HepG2 (cell line): ENCODE data around the gene ZMYND8. TPM values are rescaled to one million over a fixed set of nuclear protein-coding genes. Genes with fewer than 3 reads are reported as not detected.

Experiments
- BATF2 ChIP-seq: sonication (generic); formaldehyde crosslinking; IDR thresholded peaks from 2 replicates; pipeline ENCODE4 v1.8.0; 2022; ENCODE audit warnings: mild to moderate bottlenecking, missing genetic modification reagents, moderate library complexity
- CREB3 ChIP-seq: sonication (generic); formaldehyde crosslinking; IDR thresholded peaks from 2 replicates; pipeline ENCODE4 v1.5.0; 2020; ENCODE audit warnings: missing genetic modification reagents
- CTCF ChIP-seq: sonication (generic); formaldehyde crosslinking; IDR thresholded peaks from 2 replicates; pipeline ENCODE4 v1.5.0; 2020; ENCODE audit warnings: mild to moderate bottlenecking, missing genetic modification reagents, moderate library complexity
- GLMP ChIP-seq: sonication (generic); formaldehyde crosslinking; IDR thresholded peaks from 2 replicates; pipeline ENCODE4 v1.9.0; 2021; ENCODE audit warnings: missing genetic modification reagents, mild to moderate bottlenecking, borderline replicate concordance
- PRDM4 ChIP-seq: sonication (generic); formaldehyde crosslinking; IDR thresholded peaks from 2 replicates; pipeline ENCODE4 v1.9.0; 2021; ENCODE audit warnings: missing genetic modification reagents, borderline replicate concordance
- SAFB2 ChIP-seq: sonication (generic); formaldehyde crosslinking; IDR thresholded peaks from 2 replicates; pipeline ENCODE4 v1.5.1; 2020; ENCODE audit warnings: missing genetic modification reagents, low read depth, mild to moderate bottlenecking, borderline replicate concordance
- SKIL ChIP-seq: sonication (generic); formaldehyde crosslinking; IDR thresholded peaks from 2 replicates; pipeline ENCODE4 v1.8.0; 2022; ENCODE audit warnings: missing genetic modification reagents, mild to moderate bottlenecking, moderate library complexity, borderline replicate concordance
- SP1 ChIP-seq, 2 experiments: fragments of 450-650 bp in 1 of 2; sonication (generic) in 1 of 2; formaldehyde crosslinking in 1 of 2; IDR thresholded peaks; 2 replicates each; pipeline versions ENCODE4 v1.4.0 to v1.6.1; 2016 to 2020; ENCODE audit warnings: missing genetic modification reagents in 1 of 2
- TSC22D2 ChIP-seq: sonication (generic); formaldehyde crosslinking; IDR thresholded peaks from 2 replicates; pipeline ENCODE4 v1.5.1; 2020; ENCODE audit warnings: missing genetic modification reagents, mild to moderate bottlenecking, borderline replicate concordance
- U2AF2 ChIP-seq: fragments of 200-400 bp; formaldehyde crosslinking; IDR thresholded peaks from 2 replicates; pipeline ENCODE4 v1.6.1; 2017; ENCODE audit warnings: low read depth, mild to moderate bottlenecking, low read length
- ZBTB7A ChIP-seq: sonication (generic); formaldehyde crosslinking; IDR thresholded peaks from 2 replicates; pipeline ENCODE4 v1.8.0; 2022; ENCODE audit warnings: mild to moderate bottlenecking, missing genetic modification reagents
- ZNF33A ChIP-seq: sonication (generic); formaldehyde crosslinking; IDR thresholded peaks from 2 replicates; pipeline ENCODE4 v1.5.1; 2020; ENCODE audit warnings: missing genetic modification reagents, mild to moderate bottlenecking, moderate library complexity, borderline replicate concordance
- ZNF512 ChIP-seq: sonication (generic); formaldehyde crosslinking; IDR thresholded peaks from 2 replicates; pipeline ENCODE4 v1.4.0; 2020; ENCODE audit warnings: mild to moderate bottlenecking, missing genetic modification reagents
- ZNF550 ChIP-seq: sonication (generic); formaldehyde crosslinking; IDR thresholded peaks from 2 replicates; pipeline ENCODE4 v1.4.0; 2020; ENCODE audit warnings: mild to moderate bottlenecking, missing genetic modification reagents, borderline replicate concordance
- ZNF563 ChIP-seq: sonication (generic); formaldehyde crosslinking; IDR thresholded peaks from 2 replicates; pipeline ENCODE4 v1.8.0; 2022; ENCODE audit warnings: mild to moderate bottlenecking, moderate library complexity, missing genetic modification reagents
- polyA plus RNA-seq, 8 experiments: library from polyadenylated mRNA; depleted of rRNA in 3 of 8; stranded (reverse) in 7 of 8; unstranded in 1 of 8; fragments of >200 nt; fragmentation: Illumina TruSeq in 4 of 8; extraction: Trizol in 4 of 8; gene quantifications; 2 replicates each; pipeline versions ENCODE4 v1.2.1 to v1.2.3, GENCODE V29; 2011 to 2016; ENCODE audit warnings: low read depth in 4 of 8, missing spikeins in 1 of 8, mixed read lengths in 1 of 8; ENCODE audit not compliant: insufficient read depth in 1 of 8
- total RNA-seq, 5 experiments: library from RNA; depleted of rRNA; stranded (reverse); fragments of >200 nt; fragmentation: Illumina TruSeq; extraction: Trizol; gene quantifications; 2 replicates each; pipeline ENCODE4 v1.2.3, GENCODE V29; 2016; ENCODE audit warnings: low read depth in 1 of 5

The ZMYND8 gene
- total and polyA plus RNA-seq, 2 of the 13 experiments (the other 11 are each of a cell fraction or from before 2014, with no cell fraction given), result 53.9 to 84.7 TPM

GRCh38 chr20:47358672-47359529 is 2.4 kb upstream of the ZMYND8 start (continued):
- TF ChIP-seq CREB3 (CRISPR knock-in tag) (peak; percentile 90; the same call in 1 of the 2 replicates), BATF2 (CRISPR knock-in tag) (no peak), ZNF550 (CRISPR knock-in tag) (peak; percentile 90), CTCF (CRISPR knock-in tag) (no peak), U2AF2 (no peak), PRDM4 (CRISPR knock-in tag) (no peak), ZNF563 (CRISPR knock-in tag) (peak; percentile 98), ZNF33A (CRISPR knock-in tag) (no peak), GLMP (CRISPR knock-in tag) (no peak), ZNF512 (CRISPR knock-in tag) (peak; percentile 30; the same call in 1 of the 2 replicates), ZBTB7A (CRISPR knock-in tag) (peak; percentile 77), SAFB2 (CRISPR knock-in tag) (peak; percentile 95; the same call in 1 of the 2 replicates), SKIL (peak; percentile 96), SP1 (IDR thresholded peaks at IDR 0.05) (no peak), SP1 (CRISPR knock-in tag; IDR thresholded peaks at IDR 0.05) (no peak), TSC22D2 (CRISPR knock-in tag) (0 out of 2 replicates have a peak, but pooled peaks have one; percentile 15)
